Activated CD4-positive, CD25-positive, alpha-beta regulatory T cell (primary cell): Measurements from ENCODE around the gene DISP3.
A peak's percentile ranks its signal among the peaks of the same experiment; 100 is the strongest.

Source experiments
- DNase-seq, 4 experiments: peaks; one replicate each; lab custom pipeline; 2025; lab: John Stamatoyannopoulos, UW

Gene DISP3

DNA sequence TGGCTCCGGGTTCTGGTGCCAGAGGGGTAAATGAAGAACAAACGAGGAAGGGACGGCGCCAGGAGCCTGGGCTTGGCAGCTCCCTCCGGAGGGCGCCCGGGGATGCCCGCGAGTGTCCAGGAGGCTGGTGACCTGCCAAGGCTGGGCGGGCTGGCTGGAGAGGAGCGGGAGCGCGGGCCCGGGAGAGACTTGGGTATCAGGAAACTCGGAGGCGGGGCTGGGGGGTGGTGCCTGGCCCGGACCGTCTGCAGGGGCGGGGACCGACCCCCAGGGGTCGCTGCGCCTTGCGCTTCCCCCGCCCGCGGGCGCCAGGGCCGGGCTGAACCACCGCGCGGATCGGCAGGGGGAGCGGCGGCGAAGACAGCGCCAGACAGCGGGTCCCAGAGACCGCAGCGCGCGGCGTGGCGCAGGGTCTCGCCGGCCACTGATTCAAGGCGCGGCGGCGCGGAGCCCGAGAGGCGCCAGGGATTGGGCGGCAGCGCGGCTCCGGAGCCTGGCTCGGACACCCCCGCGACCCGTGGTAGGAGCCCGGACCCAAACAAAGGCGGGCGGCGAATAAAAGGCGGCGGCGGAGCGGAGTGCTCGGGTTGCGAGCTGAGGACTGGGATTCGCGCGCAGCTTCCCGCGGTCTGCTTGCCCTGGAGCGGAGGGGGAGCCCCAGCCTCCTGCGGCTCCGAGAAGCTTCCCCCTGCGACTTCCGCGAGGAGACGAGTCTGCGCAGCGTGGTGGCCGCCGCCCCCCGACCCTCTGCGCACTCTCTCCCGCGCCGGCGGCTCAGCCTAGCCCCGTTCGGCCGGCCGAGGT is at the start of gene DISP3:
Gene DISP3 (plus strand): TSS at position 585 of the 804 bp plus-strand sequence. CDS start 21,838 bp downstream, outside the sequence.
- peak; percentile 33 to 44 (median 40) for DNase-seq

GRCh38 chr1:11429226-11429625 is 49.7 kb upstream of the DISP3 start:
- DNase-seq = no peak

DNA sequence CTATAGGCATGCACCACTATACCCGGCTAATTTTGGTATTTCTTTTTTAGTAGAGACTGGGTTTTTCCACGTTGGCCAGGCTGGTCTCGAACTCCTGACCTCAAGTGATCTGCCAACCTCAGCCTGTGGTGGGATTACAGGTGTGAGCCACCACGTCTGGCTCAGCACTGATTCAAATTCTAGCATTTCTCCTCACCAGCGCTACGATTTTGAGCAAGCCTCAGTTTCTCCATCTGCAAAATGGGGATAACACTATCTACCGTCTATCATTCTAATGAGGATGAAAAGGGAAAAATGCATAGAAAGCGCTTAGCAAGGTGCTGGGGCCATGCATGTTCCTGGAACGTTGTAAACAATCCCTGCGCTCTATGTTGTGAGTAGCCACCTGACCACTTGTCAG is 49.0 kb upstream of the DISP3 start:
- no peak for DNase-seq

DNA sequence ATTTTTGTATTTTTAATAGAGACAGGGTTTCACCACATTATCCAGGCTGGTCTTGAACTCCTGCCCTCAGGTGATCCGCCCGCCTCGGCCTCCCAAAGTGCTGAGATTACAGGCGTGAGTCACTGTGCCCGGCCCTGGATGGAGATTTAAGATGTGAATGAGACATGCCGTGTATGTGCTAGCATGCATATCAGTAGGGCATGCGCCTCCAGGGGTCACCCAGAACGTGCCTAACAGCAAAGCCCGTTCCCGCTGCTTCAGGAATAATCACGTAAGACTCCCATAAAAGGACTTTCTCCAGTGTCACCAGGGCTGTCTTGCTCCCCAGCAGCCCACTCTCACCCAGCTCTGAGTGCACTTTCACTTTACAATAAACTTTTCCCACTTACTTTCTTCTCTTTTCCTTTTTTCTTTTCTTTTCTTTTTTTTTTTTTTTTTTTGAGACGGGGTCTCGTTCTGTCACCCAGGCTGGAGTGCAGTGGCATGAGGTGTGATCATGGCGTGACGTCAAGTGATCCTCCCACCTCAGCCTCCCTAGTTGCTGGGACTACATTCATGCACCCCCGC is 46.9 kb upstream of the DISP3 start:
- no peak for DNase-seq

DNA sequence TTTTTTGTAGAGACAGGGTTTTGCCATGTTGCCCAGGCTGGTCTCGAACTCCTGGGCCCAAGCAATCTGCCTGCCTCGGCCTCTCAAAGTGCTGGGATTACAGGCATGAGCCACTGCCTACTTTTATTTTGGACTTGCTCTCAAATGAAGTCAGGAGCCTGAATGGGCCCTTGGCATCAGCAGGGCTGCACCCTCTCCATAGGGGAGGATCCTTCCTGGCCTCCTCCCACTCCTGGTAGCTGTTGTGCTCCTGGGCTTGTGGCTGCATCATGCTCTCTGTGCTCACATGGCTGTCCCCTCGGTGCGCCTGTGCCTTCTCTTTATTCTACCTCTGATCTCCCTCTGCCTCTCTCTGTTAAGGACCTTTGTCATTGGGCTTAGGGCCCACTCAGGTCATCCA is 46.4 kb upstream of the DISP3 start:
- no peak for DNase-seq

GRCh38 chr1:11434501-11434900 is 44.5 kb upstream of the DISP3 start:
- DNase-seq = no peak

DNA sequence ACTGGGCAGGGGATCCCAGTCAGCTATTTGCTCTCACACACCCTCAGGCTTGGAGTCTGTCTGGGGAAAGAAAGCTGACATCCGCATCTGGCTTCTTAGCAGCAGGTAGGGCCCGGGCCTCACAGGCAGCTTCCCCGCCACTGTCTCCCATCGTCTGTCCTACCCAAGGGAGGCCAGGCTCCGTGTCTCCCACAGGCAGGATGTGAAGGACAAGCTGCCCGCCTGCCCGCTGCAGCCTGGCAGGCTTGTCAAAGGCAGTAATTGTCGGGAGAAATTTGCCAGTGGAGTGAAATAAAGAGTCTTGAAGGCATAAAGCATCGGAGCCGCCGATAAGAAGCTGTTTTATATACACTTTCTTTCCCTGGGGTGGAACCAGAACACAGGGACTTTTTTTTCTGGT is 44.0 kb upstream of the DISP3 start:
- no peak for DNase-seq

DNA sequence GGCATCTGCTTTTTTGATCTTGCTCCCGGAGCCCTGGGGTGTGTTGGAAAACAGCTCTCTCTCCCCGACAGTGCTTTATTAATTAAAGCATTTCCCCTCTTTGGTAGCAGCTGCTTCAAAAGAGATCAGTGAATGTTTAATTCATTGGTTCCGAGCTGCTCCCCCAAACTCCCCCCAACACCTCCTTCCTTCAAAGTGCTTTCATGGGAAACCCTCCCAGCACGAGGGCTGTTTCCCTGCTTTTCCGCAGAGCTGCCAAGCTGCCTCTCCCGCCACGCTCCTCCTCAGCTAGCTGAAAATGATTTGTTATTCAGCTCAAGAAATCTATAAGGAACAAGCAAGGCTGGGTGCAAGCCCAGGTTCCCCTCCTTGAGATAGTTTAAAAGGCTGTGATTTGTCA is 40.0 kb upstream of the DISP3 start:
- DNase-seq = no peak

DNA sequence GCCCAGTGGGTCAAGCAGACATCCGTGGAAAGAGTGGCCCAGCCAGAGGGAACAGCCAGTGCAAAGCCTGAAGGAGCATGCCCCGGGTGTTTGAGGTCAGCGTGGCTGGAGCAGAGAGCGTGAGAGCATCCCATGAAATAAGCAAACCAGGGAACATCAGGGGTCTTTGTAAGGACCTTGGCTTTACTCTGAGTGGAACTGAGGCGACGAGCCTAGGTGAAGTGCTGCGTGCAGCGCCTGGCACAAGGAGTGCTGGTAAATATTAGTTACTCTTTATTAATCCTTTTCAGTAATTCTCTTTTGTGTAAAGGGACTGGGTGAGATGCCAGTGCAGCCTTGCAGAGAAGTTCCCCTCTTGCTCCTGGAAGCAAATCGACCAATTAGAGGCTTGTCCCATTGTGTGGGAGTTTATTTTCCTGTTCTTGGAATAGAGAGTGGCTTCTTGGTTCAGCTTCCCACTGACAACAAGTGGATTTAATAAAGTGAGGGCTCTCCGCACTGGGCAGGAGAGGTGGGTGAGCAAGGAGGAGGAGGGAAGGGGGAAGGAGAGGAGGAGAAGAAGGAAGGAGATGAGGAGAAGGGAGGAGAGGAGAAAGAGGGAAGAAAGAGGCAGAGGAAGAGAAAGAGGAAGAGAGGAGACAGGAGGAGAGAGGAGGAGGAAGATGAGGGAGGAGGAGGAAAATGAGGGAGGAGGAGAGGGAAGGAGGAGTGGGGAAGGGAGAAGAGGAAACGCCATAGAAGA is 37.6 kb upstream of the DISP3 start:
- no peak for DNase-seq

- no peak for DNase-seq
These were observed 35.9 kb upstream of the DISP3 start for GRCh38 chr1:11443043-11443442.

DNA sequence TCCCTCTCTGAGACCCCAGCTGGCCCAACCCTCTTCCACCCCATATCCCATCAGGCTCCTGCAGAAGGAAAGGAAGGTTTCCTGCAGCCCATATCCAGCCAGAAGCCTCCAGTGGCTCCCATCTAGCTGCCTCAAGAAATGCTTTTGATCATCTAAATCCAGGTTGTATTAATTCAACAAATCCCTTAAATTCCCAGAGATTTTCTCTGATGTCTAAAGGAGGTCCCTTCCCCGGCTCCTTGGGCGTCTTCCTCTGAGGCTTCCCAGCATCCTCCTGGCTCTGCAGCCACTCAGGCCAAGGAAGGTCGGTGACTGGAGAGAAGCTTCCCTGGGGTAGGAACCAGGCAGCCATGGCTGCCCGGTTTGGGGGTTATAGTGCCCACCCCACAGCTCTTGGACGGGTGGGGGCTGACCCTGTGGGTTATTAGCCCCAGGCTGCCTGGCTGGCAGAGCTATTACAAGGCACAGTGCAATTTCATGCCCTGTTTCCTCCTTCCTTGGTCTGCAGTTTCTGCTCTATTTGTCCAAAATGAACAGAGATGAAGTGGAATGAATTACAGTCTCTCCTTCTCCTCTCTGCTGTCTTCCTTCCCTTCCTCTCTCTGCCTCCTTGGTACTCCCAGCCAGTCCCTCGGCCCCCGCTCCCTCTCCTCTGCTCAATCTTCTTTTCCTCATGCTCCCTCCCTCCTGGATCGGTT is 34.8 kb upstream of the DISP3 start:
- no peak for DNase-seq

DNA sequence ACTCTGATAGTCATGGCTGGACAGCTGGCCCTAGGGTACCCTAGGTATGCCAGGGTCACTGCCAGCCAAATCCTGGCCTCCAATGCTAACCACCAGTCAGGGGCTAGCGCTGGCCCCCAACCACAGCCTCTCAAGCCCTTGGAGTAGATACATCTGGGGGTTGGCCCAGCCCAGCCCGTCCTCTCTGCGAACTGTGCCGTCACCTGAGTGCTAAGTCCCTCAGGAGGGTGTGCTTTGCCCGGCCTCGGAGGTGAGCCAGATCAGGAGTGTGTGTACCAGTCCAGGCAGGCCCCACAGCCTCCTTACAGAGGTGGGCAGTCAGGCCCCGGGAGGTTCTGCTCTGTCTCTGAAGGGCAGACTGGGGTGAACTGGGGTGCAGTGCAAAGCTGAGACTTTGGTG is 34.0 kb upstream of the DISP3 start:
- no peak for DNase-seq

DNA sequence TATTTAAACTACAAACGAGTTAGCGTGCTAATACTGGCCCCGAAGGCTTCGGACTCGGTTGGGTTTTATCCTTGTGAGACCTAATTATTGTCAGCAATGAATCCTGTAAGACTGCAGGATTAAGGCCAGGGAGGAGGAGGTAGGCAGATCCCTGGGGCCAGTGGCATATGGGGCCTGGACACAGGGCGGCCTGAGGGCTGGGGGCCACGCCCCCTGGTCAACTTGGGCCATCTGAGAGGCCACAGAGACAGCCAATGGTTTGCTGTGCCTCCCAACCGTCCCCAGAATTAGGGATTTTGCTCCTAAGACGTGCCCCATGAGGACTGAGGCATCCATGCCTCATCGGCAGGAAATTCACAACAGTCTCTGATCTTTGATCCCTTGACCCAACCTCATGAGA is 31.1 kb upstream of the DISP3 start:
- DNase-seq = no peak

DNA sequence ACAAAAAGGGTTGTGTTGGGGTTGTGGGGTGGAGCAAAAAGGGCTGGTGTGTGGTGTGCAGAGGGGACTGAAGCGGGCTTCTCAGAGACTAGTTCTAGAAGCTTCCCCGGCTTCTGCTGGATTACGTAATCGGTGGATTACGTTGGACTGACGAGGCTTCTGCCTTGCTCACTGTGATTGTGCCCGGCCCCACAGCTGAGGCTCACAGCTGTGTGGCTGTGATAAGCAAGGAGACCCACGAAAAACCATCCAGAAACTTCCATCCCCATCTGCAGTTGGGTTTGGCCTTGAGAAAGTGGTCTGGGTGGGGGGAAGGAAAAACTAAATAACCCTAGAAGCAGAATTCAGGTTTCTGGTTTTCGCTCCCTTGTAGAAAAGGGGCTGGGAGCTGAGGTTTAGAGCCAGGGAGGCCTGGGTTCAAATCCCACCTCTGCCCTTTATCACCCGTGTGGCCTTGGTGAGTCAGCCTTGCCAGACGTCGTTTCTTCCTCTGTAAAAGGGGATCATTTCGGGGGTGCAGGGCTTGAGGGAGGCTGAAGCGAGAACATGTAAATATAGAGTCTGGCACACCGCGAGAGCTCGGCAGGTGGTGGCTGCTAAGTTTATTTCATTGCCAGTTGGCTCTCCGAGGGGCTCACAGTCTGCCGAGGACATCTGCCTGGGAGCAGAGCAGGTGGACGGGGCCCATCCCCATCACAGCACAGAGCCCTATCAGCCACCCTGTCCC is 30.4 kb upstream of the DISP3 start:
- DNase-seq = no peak

DNA sequence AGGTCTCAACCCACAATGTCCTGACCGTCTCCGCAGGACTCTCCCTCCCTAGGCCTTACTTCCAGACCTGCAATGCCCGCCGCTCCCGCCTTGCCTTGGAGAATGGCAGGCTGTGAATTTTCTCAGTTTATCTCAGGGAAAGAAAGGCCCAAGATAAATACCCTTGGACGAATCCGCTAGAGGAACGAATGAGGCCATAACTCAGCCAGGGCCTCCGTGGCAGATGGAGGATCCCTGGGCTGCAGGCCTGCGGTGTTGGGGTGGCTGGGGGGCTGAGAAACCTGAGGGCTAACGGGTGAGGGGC is 29.9 kb upstream of the DISP3 start:
- no peak for DNase-seq

- DNase-seq = no peak
These were observed 28.6 kb upstream of the DISP3 start for GRCh38 chr1:11450310-11450709.

DNA sequence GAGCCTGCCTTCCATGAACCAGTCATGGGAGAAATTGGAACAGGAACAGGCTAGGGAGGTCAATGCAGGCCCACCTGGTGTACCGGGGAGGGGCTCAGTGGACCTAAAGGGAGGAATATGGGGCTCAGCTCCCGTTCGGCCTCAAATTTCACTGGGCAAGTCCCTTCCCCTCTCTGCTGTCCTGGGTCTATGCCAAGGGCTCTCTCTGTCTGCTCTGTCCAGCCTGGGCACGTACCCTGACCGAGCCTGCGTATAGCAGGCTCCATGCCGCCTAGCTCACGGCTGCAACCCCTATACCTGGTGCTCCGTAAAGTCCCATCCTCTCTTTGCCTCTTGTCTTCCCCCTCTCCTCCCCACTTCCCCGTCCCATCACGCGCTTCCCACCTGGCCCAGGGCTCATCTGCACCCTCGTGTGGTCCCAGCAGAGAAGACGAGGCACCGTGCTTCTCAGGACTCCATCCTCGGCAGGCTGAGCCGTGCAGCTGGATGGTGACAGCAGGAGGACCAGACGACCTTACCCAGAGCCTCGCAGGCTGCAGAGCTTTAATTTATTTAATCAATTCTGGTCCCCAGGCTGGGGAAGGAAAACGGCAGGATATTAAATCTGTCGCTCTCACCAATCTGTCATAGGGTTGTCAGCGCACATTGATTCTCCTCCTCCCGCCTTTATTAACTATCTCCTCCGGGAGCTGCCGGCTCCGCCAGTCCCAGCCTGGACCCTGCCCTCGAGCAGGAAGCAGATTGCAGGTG is 25.0 kb upstream of the DISP3 start:
- DNase-seq = no peak

DNA sequence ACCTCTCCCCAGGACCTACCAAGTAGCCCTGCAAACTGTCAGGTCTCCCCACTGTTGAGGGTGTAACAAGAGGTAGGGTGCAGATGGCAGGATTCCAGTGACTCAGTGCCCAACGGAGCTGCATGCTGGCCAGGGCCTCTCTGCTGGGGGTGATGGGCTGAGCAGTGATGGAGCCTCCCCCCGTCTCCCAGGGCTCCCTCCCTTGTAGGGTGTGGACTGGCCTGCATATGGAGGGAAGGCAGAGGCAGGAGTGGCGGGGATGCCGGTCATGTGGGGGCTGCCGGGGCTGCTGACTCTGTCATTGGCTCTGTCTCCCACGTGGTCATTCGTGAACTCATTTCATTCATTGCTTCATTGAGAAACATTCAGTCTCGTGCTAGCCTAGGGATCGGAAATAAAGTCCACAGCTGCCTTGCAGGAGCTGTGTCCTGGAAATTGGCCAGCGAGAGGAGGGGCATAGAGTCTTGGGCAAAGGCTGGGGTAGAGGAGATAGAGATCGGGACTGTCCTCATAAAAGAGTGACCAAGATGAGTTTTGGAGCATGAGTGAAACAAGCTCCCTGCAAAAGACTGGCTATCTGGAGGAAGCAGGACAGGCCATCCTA is 22.9 kb upstream of the DISP3 start:
- DNase-seq = no peak

- no peak for DNase-seq
These were observed 22.0 kb upstream of the DISP3 start for GRCh38 chr1:11456965-11457364.

DNA sequence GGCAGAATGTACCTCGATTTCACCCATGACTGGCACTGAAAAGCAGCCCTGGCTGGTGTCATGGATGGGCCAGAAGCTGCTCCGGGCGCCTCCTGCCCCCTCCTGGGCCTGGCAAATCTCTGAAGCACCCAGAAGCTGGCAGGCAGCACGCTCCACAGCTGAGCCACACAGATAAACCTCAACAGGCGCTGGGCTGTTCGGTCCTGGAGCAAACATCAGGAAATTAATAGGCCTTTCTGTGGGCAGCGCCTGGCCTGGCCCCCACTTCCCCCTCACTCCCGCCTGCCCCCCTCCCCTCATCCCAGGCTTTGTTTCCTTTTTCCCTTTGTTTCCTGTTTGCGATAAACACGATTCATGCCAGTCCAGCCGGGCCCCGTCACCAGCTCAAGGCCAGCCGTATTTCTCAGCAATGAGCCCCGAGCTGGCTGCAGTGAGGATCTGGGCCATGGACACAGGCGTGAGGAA is 20.1 kb upstream of the DISP3 start:
- DNase-seq = no peak
